ENCODE data around the gene MCRIP2.

Gene MCRIP2

GRCh38 chr16:679814-680624, 38.4 kb downstream of the MCRIP2 start, which contains the start of gene STUB1:
TSS of gene STUB1 (plus strand) at chr16:680410. CDS start at chr16:680526, 116 bp downstream.
- peaks cover 40% of the 10 kb centered on the region for H3K4me1 ChIP-seq (ENCODE audit: control insufficient read depth, insufficient read depth, low read length)
- no peak within 1 kb of the TSS; the same call in 1 of the 2 replicates for H3K27ac ChIP-seq (ENCODE audit: low read depth, low read length)
- no peaks in the 10 kb centered on the region for H3K27me3 ChIP-seq (ENCODE audit: control insufficient read depth, insufficient read depth, low read length)
- peaks cover 22% of the 10 kb centered on the region for H3K36me3 ChIP-seq (ENCODE audit: control insufficient read depth, insufficient read depth, low read length)
- peak within 1 kb of the TSS; percentile 86 for H3K4me3 ChIP-seq (ENCODE audit: low read depth, low read length)
- no peaks in the 10 kb centered on the region for H3K9me3 ChIP-seq (ENCODE audit: control insufficient read depth, insufficient read depth, low read depth, low read length)
- peak within 1 kb of the TSS; percentile 86 for H3K9ac ChIP-seq (ENCODE audit: low read length)

DNA sequence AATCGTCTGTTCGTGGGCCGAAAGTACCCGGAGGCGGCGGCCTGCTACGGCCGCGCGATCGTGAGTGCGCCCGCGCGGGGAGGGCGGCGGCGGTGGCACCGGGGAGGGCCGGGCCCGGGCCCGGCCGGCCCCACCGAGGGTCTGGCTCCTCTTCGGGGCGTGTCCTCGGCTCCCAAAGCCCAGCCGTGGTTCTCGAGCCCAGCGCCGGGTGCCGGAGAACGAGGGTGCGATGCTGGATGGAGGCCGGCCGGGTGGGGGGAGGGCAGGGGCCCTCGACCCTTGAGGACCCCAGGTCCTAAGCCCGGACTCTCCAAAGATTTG, 39.0 kb downstream of the MCRIP2 start:
- peaks cover 37% of the 10 kb centered on the region for H3K4me1 ChIP-seq (ENCODE audit: control insufficient read depth, insufficient read depth, low read length)
- H3K27me3 ChIP-seq (ENCODE audit: control insufficient read depth, insufficient read depth, low read length) = no peaks in the 10 kb centered on the region
- H3K9ac ChIP-seq (ENCODE audit: low read length) = peak overlapping the region; percentile 86
- H3K9me3 ChIP-seq (ENCODE audit: control insufficient read depth, insufficient read depth, low read depth, low read length) = no peaks in the 10 kb centered on the region
- H3K4me3 ChIP-seq (ENCODE audit: low read depth, low read length) = peak overlapping the region; percentile 86
- peaks cover 25% of the 10 kb centered on the region for H3K36me3 ChIP-seq (ENCODE audit: control insufficient read depth, insufficient read depth, low read length)
- H3K27ac ChIP-seq (ENCODE audit: low read depth, low read length) = no peak overlapping the region

GRCh38 chr16:680967-681745, 39.5 kb downstream of the MCRIP2 start:
- Histone ChIP-seq H3K4me3 (ENCODE audit: low read depth, low read length) (peak overlapping the region; percentile 86), H3K27me3 (ENCODE audit: control insufficient read depth, insufficient read depth, low read length) (no peaks in the 10 kb centered on the region), H3K9me3 (ENCODE audit: control insufficient read depth, insufficient read depth, low read depth, low read length) (no peaks in the 10 kb centered on the region), H3K36me3 (ENCODE audit: control insufficient read depth, insufficient read depth, low read length) (peaks cover 25% of the 10 kb centered on the region), H3K9ac (ENCODE audit: low read length) (peak overlapping the region; percentile 86), H3K27ac (ENCODE audit: low read depth, low read length) (no peak overlapping the region), H3K4me1 (ENCODE audit: control insufficient read depth, insufficient read depth, low read length) (peaks cover 37% of the 10 kb centered on the region)

- H3K27ac ChIP-seq (ENCODE audit: low read depth, low read length) = no peak overlapping the region
- no peak overlapping the region for H3K9ac ChIP-seq (ENCODE audit: low read length)
- H3K27me3 ChIP-seq (ENCODE audit: control insufficient read depth, insufficient read depth, low read length) = no peaks in the 10 kb centered on the region
- H3K36me3 ChIP-seq (ENCODE audit: control insufficient read depth, insufficient read depth, low read length) = peaks cover 31% of the 10 kb centered on the region
- H3K9me3 ChIP-seq (ENCODE audit: control insufficient read depth, insufficient read depth, low read depth, low read length) = no peaks in the 10 kb centered on the region
- H3K4me3 ChIP-seq (ENCODE audit: low read depth, low read length) = peak overlapping the region; percentile 86
- H3K4me1 ChIP-seq (ENCODE audit: control insufficient read depth, insufficient read depth, low read length) = peaks cover 32% of the 10 kb centered on the region
Observed at GRCh38 chr16:681746-682427, 40.3 kb downstream of the MCRIP2 start.

DNA sequence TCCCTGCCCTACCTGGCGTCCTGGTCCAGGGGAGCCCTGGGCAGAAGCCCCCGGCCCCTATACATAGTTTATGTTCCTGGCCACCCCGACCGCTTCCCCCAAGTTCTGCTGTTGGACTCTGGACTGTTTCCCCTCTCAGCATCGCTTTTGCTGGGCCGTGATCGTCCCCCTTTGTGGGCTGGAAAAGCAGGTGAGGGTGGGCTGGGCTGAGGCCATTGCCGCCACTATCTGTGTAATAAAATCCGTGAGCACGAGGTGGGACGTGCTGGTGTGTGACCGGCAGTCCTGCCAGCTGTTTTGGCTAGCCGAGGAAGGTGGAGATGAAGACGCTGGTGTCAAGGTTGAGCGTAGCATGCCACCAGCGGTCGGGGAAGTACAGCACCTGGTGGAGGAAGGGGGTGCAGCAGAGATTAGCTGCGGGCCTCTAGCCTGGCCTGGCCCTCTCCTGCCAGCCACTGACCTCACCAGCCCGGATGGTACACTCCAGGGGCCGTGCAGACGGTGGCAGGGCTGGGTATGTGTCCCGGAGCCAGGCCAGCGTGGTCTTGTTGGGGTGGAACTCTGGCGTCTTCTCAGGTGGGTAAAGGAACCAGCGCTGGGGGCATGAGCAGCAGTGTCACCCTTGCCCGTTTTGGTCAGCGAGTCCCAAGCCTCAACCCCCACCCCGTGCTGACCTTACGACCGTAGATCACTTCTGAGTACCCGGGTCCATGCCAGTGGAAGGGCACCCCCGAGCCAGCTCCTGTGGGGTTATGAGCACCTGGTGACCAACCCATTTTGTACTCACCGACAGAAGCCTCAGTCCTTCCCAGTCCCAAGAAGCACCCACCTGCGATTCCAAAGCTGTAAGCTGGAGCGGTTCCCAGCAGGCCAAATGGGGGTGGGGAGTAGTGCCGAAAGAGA, 41.1 kb downstream of the MCRIP2 start:
- Histone ChIP-seq H3K9ac (ENCODE audit: low read length) (no peak overlapping the region), H3K4me1 (ENCODE audit: control insufficient read depth, insufficient read depth, low read length) (peaks cover 24% of the 10 kb centered on the region), H3K36me3 (ENCODE audit: control insufficient read depth, insufficient read depth, low read length) (peaks cover 40% of the 10 kb centered on the region), H3K27ac (ENCODE audit: low read depth, low read length) (no peak overlapping the region), H3K9me3 (ENCODE audit: control insufficient read depth, insufficient read depth, low read depth, low read length) (no peaks in the 10 kb centered on the region), H3K27me3 (ENCODE audit: control insufficient read depth, insufficient read depth, low read length) (no peaks in the 10 kb centered on the region), H3K4me3 (ENCODE audit: low read depth, low read length) (peak overlapping the region; percentile 98)

DNA sequence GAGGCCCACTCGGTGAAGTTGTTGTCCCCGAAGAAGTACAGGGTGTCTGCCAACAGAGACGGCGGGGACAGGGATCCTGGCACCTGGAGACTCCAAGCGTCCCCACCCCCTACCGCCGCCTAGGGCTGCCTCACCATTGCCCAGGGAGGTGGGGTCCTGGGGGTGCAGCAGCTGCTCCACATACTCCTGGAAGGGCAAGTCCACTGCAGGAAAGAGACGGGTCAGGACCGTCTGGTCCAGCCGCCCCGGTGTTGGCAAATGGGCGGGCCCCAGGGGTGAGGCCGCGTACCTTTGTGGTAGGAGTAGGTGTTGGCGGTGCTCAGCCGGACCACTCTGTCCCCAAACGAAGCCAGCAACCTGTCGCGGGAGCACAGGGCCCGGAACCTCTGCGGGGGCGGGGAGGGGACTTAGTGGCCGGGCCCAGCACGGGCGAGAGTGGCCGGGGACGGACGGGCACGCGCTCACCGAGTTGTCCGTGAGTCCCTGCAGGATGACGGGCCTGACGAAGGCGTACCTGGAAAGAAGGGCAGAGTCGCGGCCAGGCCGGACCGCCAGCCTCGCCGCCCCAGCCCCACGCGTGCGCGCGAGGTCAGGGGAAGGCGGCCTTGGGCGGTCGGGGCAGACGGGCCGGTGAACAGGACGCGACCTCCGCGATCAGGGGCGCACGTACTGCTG, 41.9 kb downstream of the MCRIP2 start:
- Histone ChIP-seq H3K9me3 (ENCODE audit: control insufficient read depth, insufficient read depth, low read depth, low read length) (no peaks in the 10 kb centered on the region), H3K9ac (ENCODE audit: low read length) (peak overlapping the region; percentile 91), H3K36me3 (ENCODE audit: control insufficient read depth, insufficient read depth, low read length) (peaks cover 42% of the 10 kb centered on the region), H3K27me3 (ENCODE audit: control insufficient read depth, insufficient read depth, low read length) (no peaks in the 10 kb centered on the region), H3K4me1 (ENCODE audit: control insufficient read depth, insufficient read depth, low read length) (peaks cover 21% of the 10 kb centered on the region), H3K27ac (ENCODE audit: low read depth, low read length) (peak overlapping the region; percentile 70; the same call in 1 of the 2 replicates), H3K4me3 (ENCODE audit: low read depth, low read length) (peak overlapping the region; percentile 98)

DNA sequence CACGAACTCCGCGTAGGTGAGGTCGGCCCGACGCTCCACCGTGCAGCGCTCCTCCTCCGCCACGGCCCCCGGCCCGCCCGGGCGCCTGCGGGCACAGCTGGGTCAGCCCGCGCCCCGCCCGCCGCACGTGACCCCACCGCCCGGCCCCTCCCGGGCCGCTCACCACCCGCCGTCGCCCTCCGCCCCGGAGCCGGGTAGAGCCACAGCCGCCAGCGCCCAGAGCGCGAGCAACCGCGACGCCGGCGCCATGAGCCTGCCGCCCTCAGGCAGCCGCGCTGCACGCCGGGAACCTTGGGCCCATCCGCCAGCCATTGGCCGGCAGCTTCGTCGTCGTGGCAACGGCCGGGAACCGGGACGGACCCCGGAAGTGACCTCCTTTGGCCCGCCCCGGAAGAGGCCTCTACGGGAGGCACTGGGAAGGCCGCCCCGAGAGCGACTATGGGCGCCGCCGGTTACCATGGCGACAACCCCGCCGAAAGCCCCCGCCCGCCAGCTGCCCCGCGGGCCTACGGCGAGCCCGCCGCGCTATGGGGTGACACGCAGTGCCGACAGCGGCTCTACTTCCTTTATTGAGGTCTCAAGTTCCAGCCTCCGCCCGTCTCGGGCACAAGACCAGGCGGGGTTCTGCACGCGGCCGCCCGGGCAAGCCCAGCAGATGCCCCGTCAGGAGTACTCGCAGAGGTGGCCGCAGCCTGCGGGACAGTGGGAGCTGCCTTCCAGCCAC, 42.6 kb downstream of the MCRIP2 start, which contains the start of gene JMJD8:
Gene JMJD8 (minus strand): TSS at position 264 of the 724 bp plus-strand sequence. CDS start 15 bp downstream, at position 249.
- no peaks in the 10 kb centered on the region for H3K27me3 ChIP-seq (ENCODE audit: control insufficient read depth, insufficient read depth, low read length)
- peak within 1 kb of the TSS; percentile 91 for H3K9ac ChIP-seq (ENCODE audit: low read length)
- H3K27ac ChIP-seq (ENCODE audit: low read depth, low read length) = peak within 1 kb of the TSS; percentile 70; the same call in 1 of the 2 replicates
- peak within 1 kb of the TSS; percentile 98 for H3K4me3 ChIP-seq (ENCODE audit: low read depth, low read length)
- H3K4me1 ChIP-seq (ENCODE audit: control insufficient read depth, insufficient read depth, low read length) = peaks cover 21% of the 10 kb centered on the region
- H3K36me3 ChIP-seq (ENCODE audit: control insufficient read depth, insufficient read depth, low read length) = peaks cover 42% of the 10 kb centered on the region
- no peaks in the 10 kb centered on the region for H3K9me3 ChIP-seq (ENCODE audit: control insufficient read depth, insufficient read depth, low read depth, low read length)

- Histone ChIP-seq H3K4me1 (ENCODE audit: control insufficient read depth, insufficient read depth, low read length) (peaks cover 23% of the 10 kb centered on the region), H3K9me3 (ENCODE audit: control insufficient read depth, insufficient read depth, low read depth, low read length) (no peaks in the 10 kb centered on the region), H3K27ac (ENCODE audit: low read depth, low read length) (no peak overlapping the region), H3K9ac (ENCODE audit: low read length) (no peak overlapping the region), H3K36me3 (ENCODE audit: control insufficient read depth, insufficient read depth, low read length) (peaks cover 42% of the 10 kb centered on the region), H3K4me3 (ENCODE audit: low read depth, low read length) (peak overlapping the region; percentile 11; the same call in 1 of the 2 replicates), H3K27me3 (ENCODE audit: control insufficient read depth, insufficient read depth, low read length) (no peaks in the 10 kb centered on the region)
Observed at GRCh38 chr16:684961-685696, 43.5 kb downstream of the MCRIP2 start.

GRCh38 chr16:685967-686366, 44.3 kb downstream of the MCRIP2 start:
- H3K9ac ChIP-seq (ENCODE audit: low read length) = no peak overlapping the region
- H3K4me3 ChIP-seq (ENCODE audit: low read depth, low read length) = no peak overlapping the region
- peaks cover 42% of the 10 kb centered on the region for H3K36me3 ChIP-seq (ENCODE audit: control insufficient read depth, insufficient read depth, low read length)
- H3K27me3 ChIP-seq (ENCODE audit: control insufficient read depth, insufficient read depth, low read length) = peaks cover 3% of the 10 kb centered on the region; the same call in 1 of the 2 replicates
- no peak overlapping the region for H3K27ac ChIP-seq (ENCODE audit: low read depth, low read length)
- peaks cover 23% of the 10 kb centered on the region for H3K4me1 ChIP-seq (ENCODE audit: control insufficient read depth, insufficient read depth, low read length)
- H3K9me3 ChIP-seq (ENCODE audit: control insufficient read depth, insufficient read depth, low read depth, low read length) = no peaks in the 10 kb centered on the region

Measured in HUES6 (cell line).